Left ventricle myocardium inferior (tissue), 1 donor: ENCODE measurements around the gene UBB. TPM values are rescaled to one million over a fixed set of nuclear protein-coding genes. Genes with fewer than 3 reads are reported as not detected.
"Not testable (repeated sequence)": the region's sequence is repeated elsewhere in the genome, so short reads cannot be mapped to it uniquely, and the experiment has no call there.

Experiments
- DNase-seq: peaks from one replicate; pipeline ENCODE4 v3.0.0-alpha.2; 2020
- H3K27ac ChIP-seq: fragments of 200-600 bp; replicated peaks from 2 replicates; pipeline ENCODE4 v1.8.0; 2021
- H3K27me3 ChIP-seq: fragments of 200-600 bp; 2 replicates; pipeline ENCODE4 v1.8.0; 2021; ENCODE audit warnings: low read depth
- H3K36me3 ChIP-seq: fragments of 200-600 bp; 2 replicates; pipeline ENCODE4 v1.8.0; 2021
- H3K4me1 ChIP-seq: fragments of 200-600 bp; 2 replicates; pipeline ENCODE4 v1.8.0; 2021
- H3K4me3 ChIP-seq: fragments of 200-600 bp; 2 replicates; pipeline ENCODE4 v1.8.0; 2021; ENCODE audit warnings: mild to moderate bottlenecking, moderate library complexity
- H3K9me3 ChIP-seq: fragments of 200-600 bp; replicated peaks from 2 replicates; pipeline ENCODE4 v1.8.0; 2021
- intact Hi-C: fragments of 100-400 bp; cut with micrococcal nuclease; formaldehyde crosslinking; loops from one replicate; pipeline ENCODE4 v1.11.0; 2022
- total RNA-seq: library from RNA; stranded (reverse); fragmentation: NEBNext Ultra II Directional; extraction: Animal tissue kit (Norgen Biotek cat#: 25700); gene quantifications from one replicate; pipeline ENCODE4 v1.2.1, GENCODE V29; 2021
- TF ChIP-seq, protein P1 (sequence below): fragments of 200-600 bp; IDR thresholded peaks from 2 replicates; pipeline ENCODE4 v1.8.0; 2021; ENCODE audit warnings: antibody characterized with exemption, mild to moderate bottlenecking, borderline replicate concordance
- donor health status: DM: no; HTN: yes; CAD: no; lungs with severe emphysema.

UBB gene
- total RNA-seq, 1 donor from 2014 or later: 1,605 TPM

GRCh38 chr17:16398270-16399267, 17.7 kb downstream of the UBB start:
- H3K9me3 ChIP-seq: no peaks in the 10 kb centered on the region
- TF ChIP-seq, protein P1, sequence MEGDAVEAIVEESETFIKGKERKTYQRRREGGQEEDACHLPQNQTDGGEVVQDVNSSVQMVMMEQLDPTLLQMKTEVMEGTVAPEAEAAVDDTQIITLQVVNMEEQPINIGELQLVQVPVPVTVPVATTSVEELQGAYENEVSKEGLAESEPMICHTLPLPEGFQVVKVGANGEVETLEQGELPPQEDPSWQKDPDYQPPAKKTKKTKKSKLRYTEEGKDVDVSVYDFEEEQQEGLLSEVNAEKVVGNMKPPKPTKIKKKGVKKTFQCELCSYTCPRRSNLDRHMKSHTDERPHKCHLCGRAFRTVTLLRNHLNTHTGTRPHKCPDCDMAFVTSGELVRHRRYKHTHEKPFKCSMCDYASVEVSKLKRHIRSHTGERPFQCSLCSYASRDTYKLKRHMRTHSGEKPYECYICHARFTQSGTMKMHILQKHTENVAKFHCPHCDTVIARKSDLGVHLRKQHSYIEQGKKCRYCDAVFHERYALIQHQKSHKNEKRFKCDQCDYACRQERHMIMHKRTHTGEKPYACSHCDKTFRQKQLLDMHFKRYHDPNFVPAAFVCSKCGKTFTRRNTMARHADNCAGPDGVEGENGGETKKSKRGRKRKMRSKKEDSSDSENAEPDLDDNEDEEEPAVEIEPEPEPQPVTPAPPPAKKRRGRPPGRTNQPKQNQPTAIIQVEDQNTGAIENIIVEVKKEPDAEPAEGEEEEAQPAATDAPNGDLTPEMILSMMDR: no peak
- DNase-seq: no peak
- intact Hi-C loops: no loop called here
- no peak overlapping the region for H3K4me3 ChIP-seq
- H3K36me3 ChIP-seq: no peaks in the 10 kb centered on the region
- no peak overlapping the region for H3K27ac ChIP-seq
- H3K27me3 ChIP-seq: no peaks in the 10 kb centered on the region
- H3K4me1 ChIP-seq: peaks cover 18% of the 10 kb centered on the region

GRCh38 chr17:16403847-16404246, 23.0 kb downstream of the UBB start:
- H3K27ac ChIP-seq, H3K9me3 ChIP-seq, H3K4me3 ChIP-seq, intact Hi-C loops, DNase-seq, H3K27me3 ChIP-seq, H3K36me3 ChIP-seq: not testable (repeated sequence)
- H3K4me1 ChIP-seq: peaks cover 20% of the 10 kb centered on the region

- Histone ChIP-seq H3K27me3 (no peaks in the 10 kb centered on the region), H3K4me3 (peak overlapping the region; percentile 71), H3K36me3 (no peaks in the 10 kb centered on the region), H3K4me1 (peaks cover 20% of the 10 kb centered on the region), H3K9me3 (no peaks in the 10 kb centered on the region), H3K27ac (peak overlapping the region; percentile 84)
- peak; percentile 71 for DNase-seq
- TF ChIP-seq, protein P1: no peak
- intact Hi-C loops: no loop called here
These were observed 26.1 kb downstream of the UBB start for GRCh38 chr17:16406742-16407674.

- peak overlapping the region; percentile 84 for H3K27ac ChIP-seq
- no peaks in the 10 kb centered on the region for H3K36me3 ChIP-seq
- no peaks in the 10 kb centered on the region for H3K9me3 ChIP-seq
- intact Hi-C loops: no loop called here
- peaks cover 20% of the 10 kb centered on the region for H3K4me1 ChIP-seq
- TF ChIP-seq, protein P1: no peak
- peak; percentile 64 for DNase-seq
- H3K4me3 ChIP-seq: peak overlapping the region; percentile 71
- no peaks in the 10 kb centered on the region for H3K27me3 ChIP-seq
These were observed 27.2 kb downstream of the UBB start for GRCh38 chr17:16407911-16408588.

GRCh38 chr17:16415031-16415924, 34.4 kb downstream of the UBB start, which contains the start of gene TRPV2:
Gene TRPV2, plus strand, starts transcription at chr17:16415571. Its CDS starts 2,098 bp downstream, at chr17:16417669.
- Histone ChIP-seq H3K27me3 (no peaks in the 10 kb centered on the region), H3K4me1 (peaks cover 44% of the 10 kb centered on the region), H3K36me3 (peaks cover 16% of the 10 kb centered on the region), H3K4me3 (peak within 1 kb of the TSS; percentile 72), H3K27ac (peak within 1 kb of the TSS; percentile 86), H3K9me3 (no peaks in the 10 kb centered on the region)
- peak; percentile 56 for DNase-seq
- intact Hi-C loops: no loop called here
- TF ChIP-seq, protein P1: peak; percentile 48
